Fibroblast of skin of right biceps (primary cell): ENCODE data around the gene SSH2.
"Not testable (repeated sequence)": the region's sequence is repeated elsewhere in the genome, so short reads cannot be mapped to it uniquely, and the experiment has no call there.

Source experiments
- DNase-seq: peaks from one replicate; pipeline ENCODE4 v3.0.0-alpha.2; 2013

SSH2 gene

DNA sequence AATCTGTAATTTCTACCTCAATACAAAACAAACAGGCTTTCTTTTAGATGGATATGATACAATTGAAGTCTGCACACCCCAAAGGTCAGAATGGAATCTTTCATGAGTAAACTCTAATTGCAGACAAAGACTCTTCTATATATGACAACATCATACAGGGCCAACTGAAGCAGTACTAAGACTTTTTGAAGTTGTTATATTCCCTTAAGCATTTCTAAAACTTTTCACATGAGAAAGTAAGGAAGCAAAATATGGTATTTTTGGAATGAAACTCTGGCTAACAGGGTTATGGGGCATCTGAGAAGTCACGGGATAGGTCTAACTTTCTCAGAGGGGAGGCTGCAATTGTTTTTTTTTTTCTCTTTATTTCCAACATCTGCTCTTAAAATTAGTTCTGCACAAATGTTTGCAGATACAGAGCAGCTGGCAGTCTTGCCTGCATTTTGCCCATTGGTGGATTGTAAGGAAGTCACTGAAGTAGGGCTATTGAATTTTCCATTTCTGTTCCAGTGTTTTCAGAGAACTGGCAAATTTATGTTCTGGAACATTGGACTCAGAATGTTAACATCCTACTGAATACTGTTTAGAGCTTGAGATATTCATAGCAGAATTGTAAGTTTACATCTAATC lies 59.1 kb downstream of the SSH2 start:
- no peak for DNase-seq

GRCh38 chr17:29867643-29868181 lies 62.3 kb downstream of the SSH2 start:
- no peak for DNase-seq

DNA sequence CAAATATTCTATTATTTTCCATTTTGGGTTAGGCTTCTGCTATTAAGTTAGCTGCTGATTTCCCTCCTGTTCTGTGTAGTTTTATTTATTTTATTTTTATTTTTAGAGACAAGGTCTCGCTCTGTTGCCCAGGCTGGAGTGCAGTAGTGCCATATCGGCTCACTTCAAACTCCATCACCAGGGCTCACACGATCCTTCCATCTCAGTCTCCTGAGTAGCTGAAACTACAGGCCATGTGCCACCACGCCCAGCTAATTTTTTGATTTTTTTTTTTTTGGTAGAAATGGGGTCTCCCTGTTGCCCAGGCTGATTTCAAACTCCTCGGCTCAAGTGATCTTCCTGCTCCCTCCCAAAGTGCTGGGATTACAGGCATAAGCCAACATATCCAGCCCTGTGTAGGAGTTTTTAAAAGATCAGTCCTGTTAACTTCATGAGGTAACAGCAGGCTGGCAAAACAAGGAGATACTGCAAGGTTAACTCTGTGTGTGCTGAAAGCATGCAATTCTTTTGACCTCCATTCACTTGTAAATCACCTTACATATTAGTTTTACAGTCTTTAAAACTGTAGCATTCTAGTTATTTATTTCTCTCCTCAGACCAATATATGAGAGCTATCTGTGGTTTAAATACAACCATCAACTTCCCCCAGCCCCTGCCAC lies 63.2 kb downstream of the SSH2 start:
- DNase-seq, result no peak

DNA sequence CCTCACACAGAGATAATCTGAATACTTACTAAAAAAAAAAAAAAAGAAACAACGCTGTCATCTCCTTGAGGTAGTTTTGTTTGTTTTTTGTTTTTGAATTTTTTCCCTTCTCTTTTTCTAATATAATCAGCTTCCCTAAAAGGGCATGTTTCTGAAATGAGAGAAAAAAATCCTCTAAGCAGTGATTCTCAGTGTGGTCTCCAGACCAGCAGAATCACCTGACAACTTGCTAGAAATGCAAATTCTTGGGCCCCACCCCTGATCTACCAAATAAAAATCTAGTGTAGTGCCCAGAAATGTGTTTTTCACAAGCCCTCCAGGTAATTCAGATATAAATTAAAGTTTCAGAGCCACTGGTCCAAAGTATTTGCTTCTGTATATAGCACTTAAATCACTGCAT lies 65.4 kb downstream of the SSH2 start:
- no peak for DNase-seq

DNA sequence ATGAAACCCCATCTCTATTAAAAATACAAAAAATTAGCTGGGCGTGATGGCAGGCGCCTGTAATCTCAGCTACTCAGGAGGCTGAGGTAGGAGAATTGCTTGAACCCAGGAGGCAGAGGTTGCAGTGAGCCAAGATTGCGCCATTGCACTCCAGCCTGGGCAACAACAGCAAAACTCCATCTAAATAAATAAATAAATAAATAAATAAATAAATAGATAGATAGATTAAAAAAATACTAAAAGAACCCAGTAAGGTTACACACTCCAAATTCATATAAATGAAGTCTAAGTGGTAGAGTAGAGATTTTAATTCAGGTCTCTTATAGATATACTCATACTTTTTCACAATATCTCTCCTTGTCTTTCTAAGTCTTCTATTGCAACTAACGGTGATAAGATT lies 65.9 kb downstream of the SSH2 start:
- DNase-seq, result not testable (repeated sequence)

DNA sequence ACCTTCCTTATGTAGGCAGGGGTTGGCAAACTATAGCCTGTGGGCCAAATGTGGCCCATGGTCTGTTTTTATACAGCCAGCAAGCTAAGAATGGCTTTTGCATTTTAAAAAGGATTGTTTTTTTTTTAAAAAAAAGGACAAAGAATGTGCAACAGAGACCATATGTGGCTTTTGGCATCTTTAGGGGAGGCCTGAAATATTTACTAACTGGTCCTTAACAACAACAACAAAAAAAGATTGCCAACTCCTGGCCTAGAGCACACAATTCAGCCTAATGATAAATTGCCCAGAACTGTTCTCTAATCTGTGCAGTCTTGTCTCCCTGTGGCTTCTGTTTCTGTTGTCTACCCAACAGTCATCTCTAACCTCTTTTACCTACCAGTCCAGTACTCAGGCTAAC lies 67.1 kb downstream of the SSH2 start:
- DNase-seq, result no peak

DNA sequence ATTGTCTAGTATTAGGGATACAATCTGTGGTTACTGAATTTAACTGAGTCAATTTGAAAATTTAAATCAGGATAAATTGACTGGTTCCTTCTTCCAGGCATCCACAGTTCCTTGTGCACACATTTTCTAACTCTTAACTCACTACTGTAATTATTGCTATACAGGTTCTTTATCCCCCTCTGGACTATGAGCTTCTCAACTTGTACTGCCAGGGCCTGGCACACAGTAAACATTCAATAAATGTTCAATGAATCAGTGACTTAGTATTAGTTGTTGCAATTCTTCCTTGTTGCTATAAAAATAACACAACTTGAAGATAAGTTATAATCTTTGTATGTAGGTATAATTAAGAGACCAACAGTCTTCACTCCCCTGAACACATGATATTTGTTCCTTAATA lies 67.9 kb downstream of the SSH2 start:
- DNase-seq, result no peak

GRCh38 chr17:29859445-29859844 lies 70.6 kb downstream of the SSH2 start:
- not testable (repeated sequence) for DNase-seq

GRCh38 chr17:29857823-29858222 lies 72.2 kb downstream of the SSH2 start:
- no peak for DNase-seq

DNA sequence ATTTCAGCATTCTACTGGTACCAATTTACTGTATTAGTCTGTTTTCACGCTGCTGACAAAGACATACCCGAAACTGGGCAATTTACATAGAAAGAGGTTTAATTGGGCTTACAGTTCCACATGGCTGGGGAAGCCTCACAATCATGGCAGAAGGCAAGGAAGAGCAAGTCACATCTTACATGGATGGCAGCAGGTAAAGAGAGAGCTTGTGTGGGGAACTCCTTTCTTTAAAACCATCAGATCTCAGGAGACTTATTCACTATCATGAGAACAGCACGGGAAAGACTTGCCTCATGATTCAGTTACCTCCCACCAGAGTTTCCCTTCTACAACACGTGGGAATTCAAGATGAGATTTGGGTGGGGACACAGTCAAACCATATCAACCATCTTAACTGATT lies 72.9 kb downstream of the SSH2 start:
- DNase-seq, result not testable (repeated sequence)

DNA sequence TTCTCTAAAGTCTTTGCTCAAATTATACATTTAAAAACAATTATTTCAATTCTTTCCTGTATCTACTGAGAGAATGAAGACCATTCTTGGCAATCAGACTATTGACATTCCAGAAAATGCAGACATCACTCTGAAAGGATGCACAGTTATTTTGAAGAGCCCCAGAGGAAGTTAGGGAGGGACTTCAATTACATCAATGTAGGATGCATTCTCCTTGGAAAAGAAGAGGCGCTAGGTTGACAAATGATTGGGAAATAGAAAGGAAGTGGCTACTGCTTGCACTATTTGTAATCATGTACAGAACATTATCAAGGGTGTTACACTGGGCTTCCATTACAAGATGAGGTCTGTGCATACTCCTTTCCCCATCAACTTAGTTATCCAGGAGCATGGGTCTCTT lies 74.3 kb downstream of the SSH2 start:
- DNase-seq, result peak; percentile 79

- no peak for DNase-seq
These were observed 81.3 kb downstream of the SSH2 start for GRCh38 chr17:29848737-29849136.

DNA sequence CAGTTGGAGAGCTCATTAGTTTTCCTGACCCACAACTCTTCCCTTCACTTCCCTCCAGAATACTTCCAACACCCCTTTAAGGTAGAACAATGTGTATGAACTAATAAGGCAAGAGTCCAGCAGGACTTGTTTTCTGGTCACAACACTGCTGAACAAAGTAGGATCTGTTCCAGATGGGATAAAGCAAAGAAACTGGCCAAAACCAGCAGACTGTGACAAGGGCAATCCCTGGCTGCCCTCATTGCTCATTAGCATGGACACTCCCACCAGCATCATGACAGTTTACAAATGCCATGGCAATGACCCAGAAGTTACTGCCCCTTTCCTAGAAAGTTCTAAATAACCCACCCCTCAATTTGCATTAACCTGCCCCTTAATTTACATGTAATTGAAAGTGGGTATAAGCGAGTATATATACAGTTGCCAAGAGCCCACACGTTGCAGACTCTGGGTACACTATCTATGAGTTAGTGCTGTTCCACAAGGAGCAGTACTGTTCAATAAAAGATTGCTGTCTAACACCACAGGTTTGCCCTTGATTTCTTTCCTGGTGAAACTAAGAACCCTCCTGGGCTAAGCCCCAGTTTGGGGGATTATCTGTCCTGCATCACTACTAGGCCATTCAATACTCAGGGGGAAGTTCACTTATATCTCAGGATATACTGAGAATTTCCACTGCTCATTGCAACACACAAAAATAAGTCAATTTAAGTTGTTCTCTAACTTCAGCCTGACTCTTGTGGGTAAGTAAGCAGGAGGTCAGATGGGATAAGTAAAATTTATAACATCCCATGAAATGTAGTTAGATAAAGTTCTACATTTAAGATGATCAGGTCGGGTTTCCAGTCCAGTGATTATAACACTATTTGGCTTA lies 82.3 kb downstream of the SSH2 start:
- DNase-seq, result no peak

DNA sequence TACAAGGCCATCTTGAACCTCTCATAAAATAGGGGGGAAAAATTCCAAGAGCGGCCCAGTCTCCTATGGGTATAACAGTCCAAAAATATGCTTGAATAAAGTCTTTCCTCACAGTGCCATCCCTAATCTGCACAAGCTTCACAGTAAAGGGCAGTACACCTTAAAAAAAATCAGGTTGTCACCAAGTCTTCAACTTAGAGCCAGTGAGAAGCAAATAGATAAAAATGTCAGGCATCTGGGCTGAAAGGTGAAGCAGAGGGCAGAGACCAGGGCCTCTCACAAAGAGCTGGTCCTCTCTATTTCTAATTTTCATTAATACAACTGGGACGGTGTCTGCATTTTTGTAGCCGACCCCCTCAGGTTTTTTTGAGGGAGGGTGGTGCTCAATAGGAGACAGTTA lies 82.9 kb downstream of the SSH2 start:
- DNase-seq, result no peak

DNA sequence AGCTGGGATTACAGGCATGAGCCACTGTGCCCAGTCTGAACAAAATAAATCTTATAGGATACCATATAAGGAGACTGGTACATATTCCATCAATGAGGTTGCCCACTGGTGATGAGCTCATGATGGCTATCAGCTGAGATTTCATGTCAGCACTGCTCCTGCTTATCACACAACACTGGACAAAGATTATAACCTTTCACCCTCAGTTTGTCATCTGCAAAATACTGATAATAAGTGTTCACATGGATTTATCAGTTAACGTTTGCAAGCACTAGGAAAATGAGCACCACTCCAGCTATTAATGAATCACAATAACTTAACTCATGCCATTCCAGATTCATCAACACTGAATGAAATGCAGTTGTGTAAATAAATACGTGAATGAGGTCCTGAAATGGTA lies 83.7 kb downstream of the SSH2 start:
- DNase-seq, result no peak

DNA sequence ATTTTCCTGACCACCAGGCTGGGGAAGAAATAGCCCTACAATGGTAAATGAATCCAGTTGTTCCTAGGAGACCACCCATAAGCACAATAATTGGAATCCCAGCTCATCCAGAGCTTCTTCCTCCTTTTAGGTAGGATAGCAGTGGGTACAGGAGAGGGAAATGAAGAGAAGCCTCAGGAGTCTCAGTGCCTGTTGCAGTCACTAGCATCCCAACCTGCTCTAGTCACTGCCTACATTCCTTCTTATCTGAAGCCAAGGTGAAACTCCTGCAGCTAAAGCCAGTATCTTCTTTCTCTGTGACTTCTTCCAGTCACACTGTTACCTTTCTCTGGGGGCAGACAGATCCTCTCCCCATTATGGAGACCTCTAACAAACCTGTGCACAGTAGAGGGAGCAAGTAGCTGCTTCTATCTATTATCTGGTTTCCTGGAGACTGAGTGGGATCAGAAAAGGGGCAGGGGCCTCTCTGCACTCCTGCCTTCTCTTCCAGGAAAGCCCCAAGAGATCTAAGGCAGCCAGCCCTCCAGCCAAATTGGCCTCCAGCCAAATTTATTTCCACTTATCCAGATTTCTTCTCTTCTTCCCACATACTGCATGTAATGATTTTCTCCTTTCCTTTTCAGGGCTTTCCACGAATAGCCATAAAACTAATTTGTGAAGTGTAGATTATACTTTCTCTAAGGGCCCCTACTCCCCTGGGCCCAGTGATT lies 85.5 kb downstream of the SSH2 start:
- DNase-seq, result peak; percentile 37

DNA sequence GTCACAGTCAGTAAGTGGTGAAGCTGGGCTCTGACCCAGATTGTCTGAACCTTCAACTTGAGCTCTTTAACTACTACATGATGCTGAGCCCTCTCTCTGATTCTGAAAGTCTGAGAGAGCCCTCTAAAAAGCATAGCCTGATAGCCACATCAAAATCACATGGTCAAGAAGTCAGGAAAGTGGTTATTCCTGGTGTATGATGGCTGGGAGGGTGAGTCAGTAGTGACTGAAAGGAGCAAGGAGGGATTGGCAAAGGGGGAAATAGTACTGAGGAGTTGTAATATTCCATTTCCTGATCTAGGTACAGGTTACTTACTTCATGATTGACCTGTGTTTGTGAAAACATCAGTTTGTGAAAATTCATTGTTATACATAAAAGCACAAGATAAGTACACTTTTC lies 89.1 kb downstream of the SSH2 start:
- peak; percentile 36 for DNase-seq

GRCh38 chr17:29839656-29840055 lies 90.4 kb downstream of the SSH2 start:
- no peak for DNase-seq

GRCh38 chr17:29838961-29839360 lies 91.1 kb downstream of the SSH2 start:
- DNase-seq, result peak; percentile 44

DNA sequence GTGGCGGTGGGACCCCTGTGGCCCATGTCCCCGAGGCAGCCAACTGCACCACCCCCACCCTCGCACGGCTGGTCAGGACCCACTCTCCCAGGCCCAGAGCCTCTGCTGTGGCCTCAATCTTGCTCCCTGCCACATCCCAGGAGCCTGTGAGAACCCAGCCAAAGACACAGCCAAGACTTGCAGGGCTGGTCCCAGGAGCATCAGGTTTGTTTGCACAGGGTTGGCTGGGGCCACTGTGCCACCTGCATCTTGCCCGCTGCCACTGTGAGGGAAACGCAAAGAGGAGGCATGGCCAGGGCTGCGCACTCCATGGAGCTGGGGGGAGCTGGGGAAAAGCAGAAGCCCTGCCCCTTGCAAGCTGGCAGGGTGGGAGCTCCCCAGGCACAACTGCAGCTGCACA lies 92.5 kb downstream of the SSH2 start:
- no peak for DNase-seq

GRCh38 chr17:29836643-29837042 lies 93.4 kb downstream of the SSH2 start:
- peak; percentile 58 for DNase-seq

DNA sequence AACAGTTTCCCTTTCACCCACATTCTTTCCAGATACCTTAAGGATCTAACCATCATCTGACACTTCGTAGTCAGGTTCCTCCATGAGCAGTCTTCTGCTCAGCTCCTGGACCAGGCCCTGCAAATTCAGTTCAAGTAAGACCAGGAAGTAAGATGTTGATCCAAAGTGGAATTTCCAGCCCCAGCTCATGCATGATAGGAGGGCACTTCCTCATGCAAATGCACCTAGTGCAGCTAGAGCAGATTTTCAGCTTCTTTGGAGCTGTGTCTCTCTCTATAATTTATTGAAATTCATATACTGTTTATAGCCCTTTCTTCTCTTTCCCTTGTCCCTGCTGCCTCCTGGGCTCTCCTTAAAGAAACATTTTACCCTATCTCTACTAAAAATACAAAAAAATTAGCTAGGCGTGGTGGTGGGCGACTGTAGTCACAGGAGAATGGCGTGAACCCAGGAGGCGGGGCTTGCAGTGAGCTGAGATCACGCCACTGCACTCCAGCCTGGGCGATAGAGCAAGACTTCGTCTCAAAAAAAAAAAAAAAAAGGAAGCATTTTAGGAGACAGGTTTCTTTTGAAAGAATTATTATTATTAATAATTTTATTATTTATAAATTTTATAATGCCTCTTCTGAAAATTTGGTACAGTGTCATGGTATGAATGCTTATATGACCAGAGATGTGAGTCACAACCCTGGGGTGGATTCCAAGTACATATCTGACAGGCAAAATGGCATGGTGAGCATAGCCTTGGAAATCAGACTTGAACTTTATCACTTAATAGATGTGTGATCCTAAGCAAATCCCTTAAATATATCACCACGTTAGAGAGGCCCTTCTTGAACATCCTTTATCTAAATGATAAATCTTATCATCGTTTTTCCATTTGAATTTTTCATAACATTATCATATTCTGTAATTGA lies 94.3 kb downstream of the SSH2 start:
- peak; percentile 58 for DNase-seq
